ENCODE measurements around the gene GPR22.

The GPR22 gene

DNA sequence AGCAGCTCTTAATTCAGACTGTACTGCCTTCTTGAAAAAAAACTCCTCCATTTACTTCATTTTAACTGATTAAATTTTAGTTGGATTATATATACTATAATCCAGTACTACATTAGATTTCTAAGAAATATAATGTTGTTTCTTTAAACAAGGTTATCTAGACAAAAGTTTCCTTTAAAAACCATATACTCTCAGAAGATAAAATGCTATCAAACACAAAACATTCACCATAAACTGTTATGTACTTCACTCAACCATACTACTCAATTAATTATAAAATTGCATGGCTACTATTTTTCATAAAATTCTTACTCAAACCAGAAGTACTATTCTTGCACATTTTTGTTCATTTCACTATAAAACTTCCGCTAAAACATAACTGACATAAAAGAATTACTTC, 12.7 kb downstream of the GPR22 start:
- H3K4me2 ChIP-seq (ENCODE audit: low read length) = no peak overlapping the region
- TF ChIP-seq, protein P1, sequence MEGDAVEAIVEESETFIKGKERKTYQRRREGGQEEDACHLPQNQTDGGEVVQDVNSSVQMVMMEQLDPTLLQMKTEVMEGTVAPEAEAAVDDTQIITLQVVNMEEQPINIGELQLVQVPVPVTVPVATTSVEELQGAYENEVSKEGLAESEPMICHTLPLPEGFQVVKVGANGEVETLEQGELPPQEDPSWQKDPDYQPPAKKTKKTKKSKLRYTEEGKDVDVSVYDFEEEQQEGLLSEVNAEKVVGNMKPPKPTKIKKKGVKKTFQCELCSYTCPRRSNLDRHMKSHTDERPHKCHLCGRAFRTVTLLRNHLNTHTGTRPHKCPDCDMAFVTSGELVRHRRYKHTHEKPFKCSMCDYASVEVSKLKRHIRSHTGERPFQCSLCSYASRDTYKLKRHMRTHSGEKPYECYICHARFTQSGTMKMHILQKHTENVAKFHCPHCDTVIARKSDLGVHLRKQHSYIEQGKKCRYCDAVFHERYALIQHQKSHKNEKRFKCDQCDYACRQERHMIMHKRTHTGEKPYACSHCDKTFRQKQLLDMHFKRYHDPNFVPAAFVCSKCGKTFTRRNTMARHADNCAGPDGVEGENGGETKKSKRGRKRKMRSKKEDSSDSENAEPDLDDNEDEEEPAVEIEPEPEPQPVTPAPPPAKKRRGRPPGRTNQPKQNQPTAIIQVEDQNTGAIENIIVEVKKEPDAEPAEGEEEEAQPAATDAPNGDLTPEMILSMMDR (IDR thresholded peaks at IDR 0.05) = no peak
- no peaks in the 10 kb centered on the region for H3K36me3 ChIP-seq (ENCODE audit: control insufficient read depth, insufficient read depth, low read length)
- no peaks in the 10 kb centered on the region for H3K9me3 ChIP-seq (ENCODE audit: control insufficient read depth, low read length)
- no peak overlapping the region for H2AFZ ChIP-seq
- H3K27ac ChIP-seq = no peak overlapping the region
- no peaks in the 10 kb centered on the region for H3K27me3 ChIP-seq (ENCODE audit: control insufficient read depth, insufficient read depth, low read length)
- no peaks in the 10 kb centered on the region for H3K79me2 ChIP-seq
- no peaks in the 10 kb centered on the region for H3K4me1 ChIP-seq
- no peak overlapping the region for H3K4me3 ChIP-seq (ENCODE audit: low read depth, low read length)
- no peak overlapping the region for H3K9ac ChIP-seq

DNA sequence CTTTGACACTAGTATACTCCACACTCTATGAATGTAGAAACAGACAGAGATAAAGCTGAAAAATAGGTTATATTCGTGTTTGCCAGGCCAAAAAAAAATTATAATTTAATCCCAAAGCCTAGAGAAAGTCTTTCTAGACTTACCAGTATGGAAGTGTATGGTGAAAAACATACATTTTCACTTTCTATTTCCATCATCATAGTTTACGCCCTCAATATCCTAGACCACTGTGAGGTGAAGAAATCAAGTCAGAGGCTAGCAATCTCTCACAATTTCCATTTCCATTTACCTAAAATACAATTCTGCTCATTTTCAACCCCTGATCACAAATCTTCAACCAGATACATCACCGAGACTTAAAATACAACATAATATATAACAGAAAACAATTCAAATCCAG, 16.2 kb downstream of the GPR22 start:
- no peak overlapping the region for H3K4me3 ChIP-seq (ENCODE audit: low read depth, low read length)
- H3K4me2 ChIP-seq (ENCODE audit: low read length) = no peak overlapping the region
- H3K36me3 ChIP-seq (ENCODE audit: control insufficient read depth, insufficient read depth, low read length) = no peaks in the 10 kb centered on the region
- no peaks in the 10 kb centered on the region for H3K27me3 ChIP-seq (ENCODE audit: control insufficient read depth, insufficient read depth, low read length)
- TF ChIP-seq, protein P1 (IDR thresholded peaks at IDR 0.05) = no peak
- no peaks in the 10 kb centered on the region for H3K79me2 ChIP-seq
- H3K27ac ChIP-seq = no peak overlapping the region
- H2AFZ ChIP-seq = no peak overlapping the region
- no peak overlapping the region for H3K9ac ChIP-seq
- H3K4me1 ChIP-seq = no peaks in the 10 kb centered on the region
- no peaks in the 10 kb centered on the region for H3K9me3 ChIP-seq (ENCODE audit: control insufficient read depth, low read length)

DNA sequence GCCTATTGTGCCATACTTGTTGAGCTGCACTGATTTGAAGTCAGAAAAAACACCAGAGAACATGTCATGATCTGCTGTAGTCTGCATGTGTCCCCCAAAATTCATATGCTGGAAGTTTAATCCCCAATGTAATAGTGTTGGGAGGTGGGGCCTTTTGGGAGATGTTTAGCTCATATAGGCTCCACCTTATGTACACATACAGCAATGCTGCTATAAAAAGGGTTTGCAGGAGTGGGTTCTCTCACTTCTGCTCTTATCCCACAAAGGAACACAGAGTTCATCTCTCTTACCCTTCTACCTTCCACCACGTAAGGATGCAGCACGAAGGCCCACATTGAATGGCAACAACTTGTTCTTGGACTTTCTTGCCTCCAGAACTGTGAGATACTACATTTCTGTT, 23.0 kb downstream of the GPR22 start:
- no peaks in the 10 kb centered on the region for H3K36me3 ChIP-seq (ENCODE audit: control insufficient read depth, insufficient read depth, low read length)
- H3K4me1 ChIP-seq = no peaks in the 10 kb centered on the region
- no peaks in the 10 kb centered on the region for H3K9me3 ChIP-seq (ENCODE audit: control insufficient read depth, low read length)
- no peak overlapping the region for H3K4me2 ChIP-seq (ENCODE audit: low read length)
- peaks cover 4% of the 10 kb centered on the region for H3K79me2 ChIP-seq
- H2AFZ ChIP-seq = no peak overlapping the region
- TF ChIP-seq, protein P1 (IDR thresholded peaks at IDR 0.05) = no peak
- H3K27me3 ChIP-seq (ENCODE audit: control insufficient read depth, insufficient read depth, low read length) = no peaks in the 10 kb centered on the region
- no peak overlapping the region for H3K27ac ChIP-seq
- no peak overlapping the region for H3K9ac ChIP-seq
- H3K4me3 ChIP-seq (ENCODE audit: low read depth, low read length) = no peak overlapping the region

DNA sequence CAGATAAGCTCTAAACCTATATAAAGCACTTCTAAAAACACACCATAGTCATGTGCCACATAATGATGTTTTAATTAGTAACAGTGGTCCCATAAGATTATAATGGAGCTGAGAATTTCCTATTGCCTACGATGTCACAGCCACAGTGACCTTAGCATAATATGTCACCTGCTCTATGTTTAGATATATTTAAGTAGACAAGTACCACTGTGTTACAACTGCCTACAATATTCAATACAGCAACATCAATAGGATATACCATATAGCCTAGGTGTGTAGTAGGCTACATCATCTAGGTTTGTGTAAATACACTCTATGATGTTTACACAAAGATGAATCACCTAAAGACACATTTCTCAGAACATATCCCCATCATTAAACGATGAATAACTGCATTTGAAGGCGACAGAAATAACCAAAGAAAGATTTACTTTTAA, 24.5 kb downstream of the GPR22 start:
- no peak overlapping the region for H3K4me3 ChIP-seq (ENCODE audit: low read depth, low read length)
- H3K4me2 ChIP-seq (ENCODE audit: low read length) = no peak overlapping the region
- peaks cover 8% of the 10 kb centered on the region for H3K79me2 ChIP-seq
- no peaks in the 10 kb centered on the region for H3K27me3 ChIP-seq (ENCODE audit: control insufficient read depth, insufficient read depth, low read length)
- TF ChIP-seq, protein P1 (IDR thresholded peaks at IDR 0.05) = no peak
- H3K27ac ChIP-seq = no peak overlapping the region
- no peaks in the 10 kb centered on the region for H3K36me3 ChIP-seq (ENCODE audit: control insufficient read depth, insufficient read depth, low read length)
- H3K4me1 ChIP-seq = no peaks in the 10 kb centered on the region
- no peak overlapping the region for H3K9ac ChIP-seq
- H3K9me3 ChIP-seq (ENCODE audit: control insufficient read depth, low read length) = no peaks in the 10 kb centered on the region
- H2AFZ ChIP-seq = no peak overlapping the region

DNA sequence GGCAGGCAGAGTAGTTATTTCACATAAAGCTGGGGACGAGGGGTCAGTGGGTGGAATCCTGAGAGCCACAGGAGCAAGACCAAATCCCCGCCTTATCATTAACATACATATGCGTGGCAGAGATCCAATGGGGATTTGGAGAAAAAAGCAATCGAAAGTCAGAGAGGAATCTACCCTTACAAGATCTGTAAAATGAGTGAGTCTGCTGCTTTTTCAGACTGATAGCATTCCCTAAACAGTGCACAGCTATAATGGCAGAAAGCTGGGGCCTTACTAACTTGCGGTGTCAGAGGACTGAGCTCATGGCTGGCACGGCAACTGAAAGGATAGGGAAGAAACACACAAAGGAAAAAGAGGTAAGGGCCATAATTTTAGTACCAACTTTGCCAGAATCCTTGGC, 25.0 kb downstream of the GPR22 start:
- Histone ChIP-seq H3K9ac (no peak overlapping the region), H3K79me2 (peaks cover 11% of the 10 kb centered on the region), H3K36me3 (ENCODE audit: control insufficient read depth, insufficient read depth, low read length) (no peaks in the 10 kb centered on the region), H3K4me3 (ENCODE audit: low read depth, low read length) (no peak overlapping the region), H3K27ac (no peak overlapping the region), H2AFZ (no peak overlapping the region), H3K4me1 (no peaks in the 10 kb centered on the region), H3K27me3 (ENCODE audit: control insufficient read depth, insufficient read depth, low read length) (no peaks in the 10 kb centered on the region), H3K9me3 (ENCODE audit: control insufficient read depth, low read length) (no peaks in the 10 kb centered on the region), H3K4me2 (ENCODE audit: low read length) (no peak overlapping the region)
- TF ChIP-seq, protein P1 (IDR thresholded peaks at IDR 0.05) = no peak

All from parathyroid adenoma (tissue), 2 donors.